OCI-LY1 (cell line): ENCODE results near the gene BLACAT1.

Experiments used
- H2AFZ ChIP-seq: fragments of 200-600 bp; sonication (generic), shearing (Covaris generic); 2 replicates; pipeline ENCODE4 v1.6.0; 2014; ENCODE audit warnings: antibody characterized with exemption, mild to moderate bottlenecking, low read length
- H3F3A ChIP-seq: fragments of 200-600 bp; sonication (generic), shearing (Covaris generic); 2 replicates; pipeline ENCODE4 v1.6.0; 2014; ENCODE audit warnings: mild to moderate bottlenecking, antibody characterized with exemption, low read length, moderate library complexity; ENCODE audit not compliant: insufficient read depth
- H3K27ac ChIP-seq: fragments of 200-600 bp; sonication (generic); 2 replicates; pipeline ENCODE4 v1.5.1; 2014; ENCODE audit warnings: low read length, mixed run types, mild to moderate bottlenecking, low read depth; ENCODE audit not compliant: poor library complexity, severe bottlenecking
- H3K27me3 ChIP-seq: fragments of 200-600 bp; sonication (generic); 2 replicates; pipeline ENCODE4 v1.6.0; 2014; ENCODE audit warnings: antibody characterized with exemption, mild to moderate bottlenecking, low read length, moderate library complexity; ENCODE audit not compliant: insufficient read depth
- H3K36me3 ChIP-seq: fragments of 200-600 bp; sonication (generic); 2 replicates; pipeline ENCODE4 v1.6.1; 2014; ENCODE audit warnings: mild to moderate bottlenecking, antibody characterized with exemption, low read length, moderate library complexity, mixed read lengths; ENCODE audit not compliant: insufficient read depth
- H3K4me1 ChIP-seq: fragments of 200-600 bp; sonication (generic); 2 replicates; pipeline ENCODE4 v1.5.1; 2014; ENCODE audit warnings: mild to moderate bottlenecking, low read length, moderate library complexity; ENCODE audit not compliant: insufficient read depth, severe bottlenecking
- H3K4me2 ChIP-seq: fragments of 200-600 bp; sonication (generic), shearing (Covaris generic); 2 replicates; pipeline ENCODE4 v1.6.1; 2014; ENCODE audit warnings: low read length
- H3K4me3 ChIP-seq: fragments of 200-600 bp; sonication (generic); 2 replicates; pipeline ENCODE4 v1.5.1; 2014; ENCODE audit warnings: low read length, low read depth, mild to moderate bottlenecking, mixed read lengths; ENCODE audit not compliant: poor library complexity, severe bottlenecking
- H3K79me2 ChIP-seq: fragments of 200-600 bp; shearing (Covaris generic); 2 replicates; pipeline ENCODE4 v1.6.1; 2016; ENCODE audit warnings: mixed run types, low read length, mixed read lengths; ENCODE audit not compliant: insufficient read depth
- H3K9ac ChIP-seq: fragments of 200-600 bp; sonication (generic), shearing (Covaris generic); 2 replicates; pipeline ENCODE4 v1.6.1; 2014; ENCODE audit warnings: mild to moderate bottlenecking, low read length, mixed read lengths
- H3K9me2 ChIP-seq: fragments of 200-600 bp; sonication (generic), shearing (Covaris generic); 2 replicates; pipeline ENCODE4 v1.6.1; 2014; ENCODE audit warnings: low read depth, mild to moderate bottlenecking, low read length, mixed read lengths
- H3K9me3 ChIP-seq: fragments of 200-600 bp; shearing (Covaris generic); 2 replicates; pipeline ENCODE4 v1.6.1; 2014; ENCODE audit warnings: low read length, mixed read lengths
- H4K20me1 ChIP-seq: fragments of 200-600 bp; sonication (generic), shearing (Covaris generic); 2 replicates; pipeline ENCODE4 v1.6.0; 2016; ENCODE audit warnings: mild to moderate bottlenecking, low read length; ENCODE audit not compliant: insufficient read depth
- CTCF ChIP-seq: fragments of 200-600 bp; sonication (generic), shearing (Covaris generic); IDR thresholded peaks from 2 replicates; pipeline ENCODE4 v1.5.1; 2017; ENCODE audit warnings: mild to moderate bottlenecking, antibody characterized with exemption, low read length, moderate library complexity, mixed read lengths
- EZH2 ChIP-seq: fragments of 200-600 bp; sonication (generic), shearing (Covaris generic); IDR thresholded peaks from 2 replicates; pipeline ENCODE4 v1.8.0; 2017; ENCODE audit warnings: borderline replicate concordance, mixed run types, mild to moderate bottlenecking, antibody characterized with exemption, low read length, moderate library complexity, mixed read lengths

BLACAT1 gene

GRCh38 chr1:205456383-205456867, 580 bp upstream of the BLACAT1 start:
- Histone ChIP-seq H3K9me3 (no peaks in the 10 kb centered on the region), H3K27ac (no peak overlapping the region), H3K36me3 (no peaks in the 10 kb centered on the region), H3K9ac (no peak overlapping the region), H4K20me1 (no peaks in the 10 kb centered on the region), H3K79me2 (no peaks in the 10 kb centered on the region), H3F3A (no peaks in the 10 kb centered on the region), H3K4me3 (no peak overlapping the region), H3K27me3 (0 out of 2 replicates have a peak, but pooled peaks cover 5% of the 10 kb centered on the region), H2AFZ (no peak overlapping the region), H3K4me2 (no peak overlapping the region), H3K4me1 (no peaks in the 10 kb centered on the region), H3K9me2 (no peaks in the 10 kb centered on the region)
- TF ChIP-seq CTCF (no peak), EZH2 (no peak)

- H3K27ac ChIP-seq = no peak overlapping the region
- no peaks in the 10 kb centered on the region for H3K9me2 ChIP-seq
- no peaks in the 10 kb centered on the region for H3K27me3 ChIP-seq
- no peaks in the 10 kb centered on the region for H3K9me3 ChIP-seq
- no peak overlapping the region for H3K9ac ChIP-seq
- H3K36me3 ChIP-seq = no peaks in the 10 kb centered on the region
- no peak for TF ChIP-seq CTCF
- TF ChIP-seq EZH2 = no peak
- no peak overlapping the region for H3K4me2 ChIP-seq
- no peaks in the 10 kb centered on the region for H4K20me1 ChIP-seq
- no peak overlapping the region for H3K4me3 ChIP-seq
- no peak overlapping the region for H2AFZ ChIP-seq
- no peaks in the 10 kb centered on the region for H3F3A ChIP-seq
- H3K4me1 ChIP-seq = no peaks in the 10 kb centered on the region
- no peaks in the 10 kb centered on the region for H3K79me2 ChIP-seq
Observed at GRCh38 chr1:205454903-205455335, 926 bp downstream of the BLACAT1 start.

- no peaks in the 10 kb centered on the region for H3K79me2 ChIP-seq
- no peak overlapping the region for H3K9ac ChIP-seq
- no peak overlapping the region for H3K4me3 ChIP-seq
- H3K9me2 ChIP-seq = no peaks in the 10 kb centered on the region
- no peak overlapping the region for H3K27ac ChIP-seq
- no peaks in the 10 kb centered on the region for H3K36me3 ChIP-seq
- no peaks in the 10 kb centered on the region for H3K27me3 ChIP-seq
- TF ChIP-seq EZH2 = no peak
- no peak for TF ChIP-seq CTCF
- H3F3A ChIP-seq = no peaks in the 10 kb centered on the region
- H4K20me1 ChIP-seq = no peaks in the 10 kb centered on the region
- H2AFZ ChIP-seq = no peak overlapping the region
- H3K4me1 ChIP-seq = no peaks in the 10 kb centered on the region
- no peaks in the 10 kb centered on the region for H3K9me3 ChIP-seq
- H3K4me2 ChIP-seq = no peak overlapping the region
Observed at GRCh38 chr1:205453466-205453865, 2.4 kb downstream of the BLACAT1 start.
